SK-N-SH treated with all-trans-retinoic acid at 6 μM for 48 hours (cell line): ENCODE results near the gene APCDD1L.

ENCODE experiments used
- ATAC-seq: fragments of 200-7000 bp; cut with Tn5 transposase; 3 replicates; pipeline ENCODE4 v1.9.1; 2020; ENCODE audit warnings: mild to moderate bottlenecking, moderate library complexity
- ARNTL ChIP-seq: fragments of 450-650 bp; formaldehyde crosslinking; IDR thresholded peaks from 2 replicates; pipeline ENCODE4 v1.5.0; 2020; ENCODE audit warnings: low read depth, mild to moderate bottlenecking, moderate library complexity, borderline replicate concordance
- BACH2 ChIP-seq: fragments of 250-450 bp; sonication (Bioruptor Pico); IDR thresholded peaks from 2 replicates; pipeline ENCODE4 v1.9.0; 2021; ENCODE audit warnings: mild to moderate bottlenecking, borderline replicate concordance
- CREB5 ChIP-seq: fragments of 250-450 bp; sonication (Bioruptor Pico); IDR thresholded peaks from 2 replicates; pipeline ENCODE4 v1.5.1; 2020; ENCODE audit warnings: low read depth, mild to moderate bottlenecking, moderate library complexity
- CSDC2 ChIP-seq: fragments of 250-450 bp; sonication (Bioruptor Pico); IDR thresholded peaks from 2 replicates; pipeline ENCODE4 v1.5.0; 2020; ENCODE audit warnings: mild to moderate bottlenecking, moderate library complexity
- GLIS3 ChIP-seq: fragments of 250-450 bp; sonication (Bioruptor Pico); IDR thresholded peaks from 2 replicates; pipeline ENCODE4 v1.5.0; 2020; ENCODE audit warnings: mild to moderate bottlenecking, moderate library complexity
- ISL1 ChIP-seq: fragments of 250-450 bp; sonication (Bioruptor Pico); IDR thresholded peaks from 2 replicates; pipeline ENCODE4 v2.1.2; 2022; ENCODE audit warnings: mild to moderate bottlenecking, moderate library complexity
- OSR1 ChIP-seq: fragments of 250-450 bp; sonication (Bioruptor Pico); IDR thresholded peaks from 2 replicates; pipeline ENCODE4 v1.8.0; 2022; ENCODE audit warnings: moderate library complexity, mild to moderate bottlenecking, inconsistent platforms
- PPARA ChIP-seq: fragments of 250-450 bp; sonication (Bioruptor Pico); IDR thresholded peaks from 2 replicates; pipeline ENCODE4 v1.5.0; 2020; ENCODE audit warnings: mild to moderate bottlenecking, borderline replicate concordance
- RARB ChIP-seq: fragments of 250-450 bp; sonication (Bioruptor Pico); IDR thresholded peaks from 2 replicates; pipeline ENCODE4 v1.8.0; 2021; ENCODE audit warnings: mild to moderate bottlenecking, moderate library complexity
- TCF4 ChIP-seq: fragments of 250-450 bp; sonication (Bioruptor Pico); IDR thresholded peaks from 2 replicates; pipeline ENCODE4 v1.8.0; 2021; ENCODE audit warnings: mild to moderate bottlenecking, moderate library complexity, borderline replicate concordance
- ZC3H10 ChIP-seq: fragments of 250-450 bp; sonication (Bioruptor Pico); IDR thresholded peaks from 2 replicates; pipeline ENCODE4 v1.5.1; 2021; ENCODE audit warnings: mild to moderate bottlenecking, moderate library complexity
- ZFP30 ChIP-seq: fragments of 450-650 bp; formaldehyde crosslinking; IDR thresholded peaks from 2 replicates; pipeline ENCODE4 v1.5.0; 2022; ENCODE audit warnings: mild to moderate bottlenecking, moderate library complexity
- ZNF565 ChIP-seq: fragments of 450-650 bp; formaldehyde crosslinking; conservative IDR thresholded peaks from 2 replicates; pipeline ENCODE4 v1.5.0; 2020; ENCODE audit warnings: low read depth, mild to moderate bottlenecking, moderate library complexity
- ZNF70 ChIP-seq: fragments of 450-650 bp; formaldehyde crosslinking; IDR thresholded peaks from 2 replicates; pipeline ENCODE4 v1.5.0; 2020; ENCODE audit warnings: mild to moderate bottlenecking, moderate library complexity
- TF ChIP-seq, protein P1 (sequence below): fragments of 250-450 bp; sonication (Bioruptor Pico); IDR thresholded peaks from 2 replicates; pipeline ENCODE4 v1.8.0; 2020; ENCODE audit warnings: mild to moderate bottlenecking, moderate library complexity, borderline replicate concordance
- TF ChIP-seq, protein P2 (sequence below): fragments of 250-450 bp; sonication (Bioruptor Pico); IDR thresholded peaks from 2 replicates; pipeline ENCODE4 v1.8.0; 2021; ENCODE audit warnings: low read depth, mild to moderate bottlenecking, moderate library complexity, borderline replicate concordance
- TF ChIP-seq, protein P3 (sequence below): fragments of 250-450 bp; sonication (Bioruptor Pico); IDR thresholded peaks from 2 replicates; pipeline ENCODE4 v1.5.0; 2020; ENCODE audit warnings: mild to moderate bottlenecking, moderate library complexity

APCDD1L gene

GRCh38 chr20:58467572-58468527 lies 47.3 kb downstream of the APCDD1L start:
- TF ChIP-seq GLIS3 (CRISPR knock-in tag), result no peak
- TF ChIP-seq, protein P1, sequence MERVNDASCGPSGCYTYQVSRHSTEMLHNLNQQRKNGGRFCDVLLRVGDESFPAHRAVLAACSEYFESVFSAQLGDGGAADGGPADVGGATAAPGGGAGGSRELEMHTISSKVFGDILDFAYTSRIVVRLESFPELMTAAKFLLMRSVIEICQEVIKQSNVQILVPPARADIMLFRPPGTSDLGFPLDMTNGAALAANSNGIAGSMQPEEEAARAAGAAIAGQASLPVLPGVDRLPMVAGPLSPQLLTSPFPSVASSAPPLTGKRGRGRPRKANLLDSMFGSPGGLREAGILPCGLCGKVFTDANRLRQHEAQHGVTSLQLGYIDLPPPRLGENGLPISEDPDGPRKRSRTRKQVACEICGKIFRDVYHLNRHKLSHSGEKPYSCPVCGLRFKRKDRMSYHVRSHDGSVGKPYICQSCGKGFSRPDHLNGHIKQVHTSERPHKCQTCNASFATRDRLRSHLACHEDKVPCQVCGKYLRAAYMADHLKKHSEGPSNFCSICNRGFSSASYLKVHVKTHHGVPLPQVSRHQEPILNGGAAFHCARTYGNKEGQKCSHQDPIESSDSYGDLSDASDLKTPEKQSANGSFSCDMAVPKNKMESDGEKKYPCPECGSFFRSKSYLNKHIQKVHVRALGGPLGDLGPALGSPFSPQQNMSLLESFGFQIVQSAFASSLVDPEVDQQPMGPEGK, result no peak
- TF ChIP-seq ZC3H10, result no peak
- TF ChIP-seq OSR1 (CRISPR knock-in tag), result no peak
- TF ChIP-seq ZNF70 (CRISPR knock-in tag), result no peak
- no peak for TF ChIP-seq BACH2 (CRISPR knock-in tag)
- no peak for TF ChIP-seq ZFP30 (CRISPR knock-in tag)
- TF ChIP-seq CREB5 (CRISPR knock-in tag), result no peak
- TF ChIP-seq, protein P2, sequence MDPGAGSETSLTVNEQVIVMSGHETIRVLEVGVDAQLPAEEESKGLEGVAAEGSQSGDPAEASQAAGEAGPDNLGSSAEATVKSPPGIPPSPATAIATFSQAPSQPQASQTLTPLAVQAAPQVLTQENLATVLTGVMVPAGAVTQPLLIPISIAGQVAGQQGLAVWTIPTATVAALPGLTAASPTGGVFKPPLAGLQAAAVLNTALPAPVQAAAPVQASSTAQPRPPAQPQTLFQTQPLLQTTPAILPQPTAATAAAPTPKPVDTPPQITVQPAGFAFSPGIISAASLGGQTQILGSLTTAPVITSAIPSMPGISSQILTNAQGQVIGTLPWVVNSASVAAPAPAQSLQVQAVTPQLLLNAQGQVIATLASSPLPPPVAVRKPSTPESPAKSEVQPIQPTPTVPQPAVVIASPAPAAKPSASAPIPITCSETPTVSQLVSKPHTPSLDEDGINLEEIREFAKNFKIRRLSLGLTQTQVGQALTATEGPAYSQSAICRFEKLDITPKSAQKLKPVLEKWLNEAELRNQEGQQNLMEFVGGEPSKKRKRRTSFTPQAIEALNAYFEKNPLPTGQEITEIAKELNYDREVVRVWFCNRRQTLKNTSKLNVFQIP (CRISPR knock-in tag), result no peak
- TF ChIP-seq, protein P3, sequence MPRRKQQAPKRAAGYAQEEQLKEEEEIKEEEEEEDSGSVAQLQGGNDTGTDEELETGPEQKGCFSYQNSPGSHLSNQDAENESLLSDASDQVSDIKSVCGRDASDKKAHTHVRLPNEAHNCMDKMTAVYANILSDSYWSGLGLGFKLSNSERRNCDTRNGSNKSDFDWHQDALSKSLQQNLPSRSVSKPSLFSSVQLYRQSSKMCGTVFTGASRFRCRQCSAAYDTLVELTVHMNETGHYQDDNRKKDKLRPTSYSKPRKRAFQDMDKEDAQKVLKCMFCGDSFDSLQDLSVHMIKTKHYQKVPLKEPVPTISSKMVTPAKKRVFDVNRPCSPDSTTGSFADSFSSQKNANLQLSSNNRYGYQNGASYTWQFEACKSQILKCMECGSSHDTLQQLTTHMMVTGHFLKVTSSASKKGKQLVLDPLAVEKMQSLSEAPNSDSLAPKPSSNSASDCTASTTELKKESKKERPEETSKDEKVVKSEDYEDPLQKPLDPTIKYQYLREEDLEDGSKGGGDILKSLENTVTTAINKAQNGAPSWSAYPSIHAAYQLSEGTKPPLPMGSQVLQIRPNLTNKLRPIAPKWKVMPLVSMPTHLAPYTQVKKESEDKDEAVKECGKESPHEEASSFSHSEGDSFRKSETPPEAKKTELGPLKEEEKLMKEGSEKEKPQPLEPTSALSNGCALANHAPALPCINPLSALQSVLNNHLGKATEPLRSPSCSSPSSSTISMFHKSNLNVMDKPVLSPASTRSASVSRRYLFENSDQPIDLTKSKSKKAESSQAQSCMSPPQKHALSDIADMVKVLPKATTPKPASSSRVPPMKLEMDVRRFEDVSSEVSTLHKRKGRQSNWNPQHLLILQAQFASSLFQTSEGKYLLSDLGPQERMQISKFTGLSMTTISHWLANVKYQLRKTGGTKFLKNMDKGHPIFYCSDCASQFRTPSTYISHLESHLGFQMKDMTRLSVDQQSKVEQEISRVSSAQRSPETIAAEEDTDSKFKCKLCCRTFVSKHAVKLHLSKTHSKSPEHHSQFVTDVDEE (CRISPR knock-in tag), result no peak
- TF ChIP-seq PPARA (CRISPR knock-in tag), result no peak
- no peak for TF ChIP-seq ZNF565 (CRISPR knock-in tag)
- no peak for TF ChIP-seq CSDC2 (CRISPR knock-in tag)
- TF ChIP-seq RARB, result no peak
- TF ChIP-seq TCF4, result no peak
- no peak for TF ChIP-seq ARNTL (CRISPR knock-in tag)
- TF ChIP-seq ISL1 (CRISPR knock-in tag), result no peak
- ATAC-seq, result peak; percentile 12; the same call in 1 of the 3 replicates

DNA sequence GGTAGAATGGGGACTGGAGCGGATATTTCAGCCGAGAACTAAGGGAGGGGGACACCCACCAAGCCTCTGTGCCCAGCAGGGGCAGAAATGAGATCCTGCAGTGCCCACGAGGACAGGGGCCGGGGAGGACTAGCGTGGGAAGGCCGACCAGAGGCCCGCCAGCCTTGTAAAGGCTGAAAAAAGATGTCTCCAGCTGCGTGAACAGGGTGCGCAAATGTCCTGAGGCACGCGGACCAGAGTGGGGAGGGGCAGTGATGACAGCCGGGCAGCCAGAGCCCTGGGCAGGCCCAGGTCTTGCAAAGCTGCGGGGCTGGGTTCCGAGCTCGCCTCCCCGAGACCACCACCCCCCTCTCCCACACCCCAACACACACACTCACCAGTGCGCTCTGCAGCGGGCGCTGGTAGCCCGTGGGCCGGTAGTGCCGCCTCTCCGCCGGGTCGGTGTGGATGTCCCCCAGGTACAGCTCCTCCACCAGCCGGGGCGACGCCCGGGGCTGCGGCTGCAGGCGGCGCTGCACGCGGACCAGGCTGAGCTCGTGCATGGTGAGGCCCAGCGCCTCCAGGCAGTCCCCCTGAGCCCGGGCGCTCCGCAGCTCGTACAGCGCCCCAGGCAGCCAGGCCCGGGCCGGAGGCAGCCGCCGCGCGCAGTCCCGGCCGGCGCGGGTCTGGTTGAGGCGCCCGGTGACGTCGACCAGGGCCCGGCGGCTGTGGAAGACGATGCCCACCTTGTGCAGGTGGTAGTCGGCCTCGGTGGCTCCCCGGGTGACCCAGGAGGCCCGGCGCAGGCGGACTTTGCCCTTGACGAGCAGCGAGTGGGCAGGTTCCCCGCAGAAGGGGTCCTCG lies 48.2 kb downstream of the APCDD1L start:
- ATAC-seq, result no peak

More for the DNA sequence above, 48.2 kb downstream of the APCDD1L start:
- TF ChIP-seq CREB5 (CRISPR knock-in tag), result no peak
- TF ChIP-seq, all 23 proteins: peak for 0
